H1 (cell line): ENCODE results near the gene ARFRP1.

Source experiments
- ATF3 ChIP-seq: IDR thresholded peaks from 2 replicates; pipeline ENCODE4 v1.6.1; 2011; ENCODE audit warnings: low read depth, mild to moderate bottlenecking, low read length; ENCODE audit not compliant: insufficient read depth
- CTCF ChIP-seq, 3 experiments: IDR thresholded peaks; 1 replicate in 2 of 3; 2 replicates in 1 of 3; pipeline versions ENCODE4 v1.5.1 to v1.6.1; 2011; ENCODE audit warnings: low read length in 3 of 3, mild to moderate bottlenecking in 3 of 3, inconsistent platforms in 2 of 3, low read depth in 1 of 3, moderate library complexity in 1 of 3; ENCODE audit not compliant: insufficient read depth in 1 of 3; ENCODE audit errors: control extremely low read depth in 1 of 3
- POLR2A ChIP-seq, 2 experiments: IDR thresholded peaks; 1 replicate in 1 of 2; 2 replicates in 1 of 2; pipeline ENCODE4 v1.6.1; 2011; ENCODE audit warnings: low read depth in 2 of 2, low read length in 2 of 2, mild to moderate bottlenecking in 2 of 2; ENCODE audit errors: control extremely low read depth in 1 of 2
- POLR2AphosphoS5 ChIP-seq: IDR thresholded peaks from 2 replicates; pipeline ENCODE4 v1.6.1; 2011; ENCODE audit warnings: low read depth, low read length
- SRF ChIP-seq: IDR thresholded peaks from 2 replicates; pipeline ENCODE4 v1.6.1; 2011; ENCODE audit warnings: mild to moderate bottlenecking, low read depth, low read length, moderate library complexity

- TF ChIP-seq POLR2AphosphoS5 (no peak), CTCF (IDR thresholded peaks at IDR 0.05; ENCODE audit: control extremely low read depth in 1 of 3, insufficient read depth in 1 of 3, low read depth in 1 of 3, low read length in 3 of 3) (no peak), ATF3 (no peak), SRF (no peak), POLR2A (IDR thresholded peaks at IDR 0.05; ENCODE audit: control extremely low read depth in 1 of 2, low read depth in 2 of 2, low read length in 2 of 2) (no peak)
Measured at GRCh38 chr20:63689046-63690002, 18.5 kb downstream of the ARFRP1 start.
